Activated CD8-positive, alpha-beta memory T cell treated with anti-CD3 and anti-CD28 coated beads, Interleukin-2, amount 50 U/mL, for 4 hours (primary cell): ENCODE measurements around the gene CAV1.

Experiments used
- DNase-seq: peaks from one replicate; pipeline ENCODE4 v3.0.0-alpha.2; 2020

CAV1 gene

DNA sequence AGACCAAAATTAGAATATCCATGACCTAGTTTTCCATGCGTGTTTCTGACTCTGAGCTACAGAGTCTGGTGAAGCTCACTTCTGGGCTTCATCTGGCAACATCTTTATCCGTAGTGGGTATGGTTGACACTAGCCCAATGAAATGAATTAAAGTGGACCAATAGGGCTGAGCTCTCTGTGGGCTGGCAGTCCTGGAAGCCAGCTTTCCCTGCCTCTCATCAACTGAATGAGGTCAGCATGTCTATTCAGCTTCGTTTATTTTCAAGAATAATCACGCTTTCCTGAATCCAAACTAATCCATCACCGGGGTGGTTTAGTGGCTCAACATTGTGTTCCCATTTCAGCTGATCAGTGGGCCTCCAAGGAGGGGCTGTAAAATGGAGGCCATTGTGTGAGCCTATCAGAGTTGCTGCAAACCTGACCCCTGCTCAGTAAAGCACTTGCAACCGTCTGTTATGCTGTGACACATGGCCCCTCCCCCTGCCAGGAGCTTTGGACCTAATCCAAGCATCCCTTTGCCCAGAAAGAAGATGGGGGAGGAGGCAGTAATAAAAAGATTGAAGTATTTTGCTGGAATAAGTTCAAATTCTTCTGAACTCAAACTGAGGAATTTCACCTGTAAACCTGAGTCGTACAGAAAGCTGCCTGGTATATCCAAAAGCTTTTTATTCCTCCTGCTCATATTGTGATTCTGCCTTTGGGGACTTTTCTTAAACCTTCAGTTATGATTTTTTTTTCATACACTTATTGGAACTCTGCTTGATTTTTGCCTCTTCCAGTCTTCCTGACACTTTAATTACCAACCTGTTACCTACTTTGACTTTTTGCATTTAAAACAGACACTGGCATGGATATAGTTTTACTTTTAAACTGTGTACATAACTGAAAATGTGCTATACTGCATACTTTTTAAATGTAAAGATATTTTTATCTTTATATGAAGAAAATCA is 35.5 kb downstream of the CAV1 start:
- no peak for DNase-seq

DNA sequence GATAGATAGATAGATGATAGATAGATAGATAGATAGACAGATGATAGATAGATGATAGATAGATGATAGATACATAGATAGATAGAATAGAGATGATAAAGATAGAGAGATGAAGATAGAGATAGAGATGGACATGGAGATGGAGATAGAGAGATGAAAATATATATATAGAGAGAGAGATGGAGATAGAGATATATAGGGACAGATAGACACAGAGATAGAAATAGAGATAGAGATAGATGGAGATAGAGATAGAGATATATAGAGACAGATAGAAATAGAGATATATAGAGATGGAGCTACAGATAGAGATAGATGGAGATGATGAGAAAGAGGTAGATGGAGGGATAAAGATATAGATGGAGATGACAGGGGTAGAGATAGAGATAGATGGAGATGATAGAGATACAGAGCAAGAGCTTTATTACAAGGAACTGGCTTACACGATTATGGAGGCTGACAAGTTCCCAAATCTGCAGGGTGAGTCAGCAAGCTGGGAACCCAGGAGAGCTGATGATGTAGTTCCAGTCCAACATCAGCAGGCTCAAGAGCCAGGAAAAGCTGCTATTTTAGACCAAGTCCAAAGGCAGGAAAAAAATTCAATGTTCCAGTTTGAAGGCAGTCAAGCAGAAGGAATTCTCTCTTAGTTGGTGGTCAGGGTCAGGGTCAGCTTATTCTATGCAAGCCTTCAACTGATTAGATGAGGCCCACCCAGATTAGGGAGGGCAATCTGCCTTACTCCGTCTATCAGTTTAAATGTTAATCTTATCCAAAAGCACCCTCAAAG is 37.1 kb downstream of the CAV1 start:
- DNase-seq, result no peak

DNA sequence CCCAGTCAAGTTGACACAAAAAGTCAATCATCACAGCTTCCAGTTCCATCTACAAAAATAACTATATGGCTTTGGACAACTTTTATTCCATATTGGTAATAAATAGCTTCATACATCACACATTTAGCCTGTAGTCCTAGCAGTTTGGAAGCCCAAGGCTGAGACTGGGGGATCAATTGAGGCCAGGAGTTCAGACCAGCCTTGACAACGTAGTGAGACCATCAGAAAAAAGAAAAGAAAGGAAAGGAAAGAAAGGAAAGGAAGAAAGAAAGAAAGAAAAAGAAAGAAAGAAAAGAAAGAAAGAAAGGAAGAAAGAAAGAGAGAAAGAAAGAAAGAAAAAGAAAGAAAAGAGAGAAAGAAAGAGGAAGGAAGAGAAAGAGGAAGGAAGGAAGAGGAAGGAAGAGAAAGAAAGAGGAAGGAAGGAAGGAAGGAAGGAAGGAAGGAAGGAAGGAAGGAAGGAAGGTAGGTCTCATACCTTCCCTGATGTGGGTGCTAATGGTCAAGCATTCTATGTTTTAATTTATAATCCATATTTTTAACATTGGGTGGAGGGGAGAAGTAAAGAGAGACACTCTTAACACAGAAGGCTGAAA is 37.8 kb downstream of the CAV1 start:
- no peak for DNase-seq

DNA sequence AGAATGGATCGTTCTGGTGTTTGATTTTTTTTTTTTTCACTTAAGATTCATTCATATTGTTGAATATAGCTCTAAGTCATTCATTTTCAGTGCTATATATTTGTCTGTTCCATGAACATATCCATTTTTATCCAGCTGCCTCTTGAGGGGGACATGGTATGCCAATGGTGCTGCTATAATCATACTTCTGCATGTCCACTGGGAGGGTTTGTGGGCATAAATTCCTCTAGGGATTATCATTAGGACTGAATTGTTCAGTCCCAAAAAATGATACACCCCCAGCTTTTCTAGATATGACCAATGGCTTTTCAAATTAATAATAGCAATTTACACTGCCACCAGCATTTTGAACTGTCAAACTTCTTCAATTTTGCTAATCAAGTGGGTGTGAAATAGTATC is 41.1 kb downstream of the CAV1 start:
- no peak for DNase-seq

DNA sequence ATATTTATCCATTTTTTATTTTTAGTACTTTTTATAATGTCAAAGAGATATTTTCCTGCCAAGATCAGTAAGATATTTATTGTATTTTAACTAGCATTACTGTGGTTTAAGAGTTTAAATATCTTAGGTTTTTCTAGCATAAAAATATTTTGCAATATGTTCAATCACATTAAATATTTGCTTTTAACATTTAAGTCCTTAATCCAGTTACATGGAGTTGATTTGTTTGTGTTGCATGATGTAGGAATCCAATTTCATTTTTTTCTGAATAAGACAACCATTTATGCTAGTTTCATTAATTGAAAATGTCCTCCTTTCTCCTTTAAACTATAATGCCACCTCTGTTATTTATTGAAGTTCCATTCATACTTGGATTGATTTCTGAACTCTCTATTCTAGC is 41.8 kb downstream of the CAV1 start:
- DNase-seq, result no peak

DNA sequence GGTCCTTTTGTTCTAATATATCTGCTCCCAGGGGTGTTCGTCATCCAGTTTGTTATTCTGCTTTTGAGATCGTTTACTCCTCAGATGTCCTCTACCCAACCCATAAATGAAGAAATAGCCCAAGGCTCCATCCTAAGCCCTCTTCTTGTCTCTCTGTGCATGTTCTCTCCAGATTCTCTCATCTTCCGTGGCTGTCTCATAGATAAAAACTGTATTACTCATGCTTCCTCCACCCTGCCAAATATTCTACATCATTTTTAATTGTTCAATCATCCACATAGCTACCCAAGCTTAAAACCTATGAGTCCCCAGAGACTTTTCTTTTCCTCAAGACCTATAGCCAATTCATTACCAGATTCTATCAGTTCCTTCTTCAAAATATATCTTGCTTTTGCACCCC is 44.9 kb downstream of the CAV1 start:
- no peak for DNase-seq

DNA sequence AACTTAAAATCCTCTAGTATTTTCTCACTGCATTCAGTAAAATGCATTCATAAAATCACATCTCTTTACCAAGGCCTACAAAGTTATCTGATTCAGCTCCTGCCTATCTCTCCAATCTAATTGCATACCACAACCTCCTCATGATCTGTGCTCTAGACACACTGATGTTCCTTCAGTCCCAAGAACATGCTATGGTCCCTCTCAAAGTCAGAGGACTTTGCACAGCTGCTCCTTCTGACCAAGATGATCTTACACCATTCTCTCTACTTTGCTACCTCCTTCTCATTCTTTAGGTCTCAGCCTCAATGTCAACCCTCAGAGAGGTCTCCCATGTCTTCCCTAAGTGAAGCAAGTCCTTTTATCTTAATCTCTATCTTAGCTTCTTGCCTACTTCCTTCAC is 45.5 kb downstream of the CAV1 start:
- DNase-seq, result no peak

DNA sequence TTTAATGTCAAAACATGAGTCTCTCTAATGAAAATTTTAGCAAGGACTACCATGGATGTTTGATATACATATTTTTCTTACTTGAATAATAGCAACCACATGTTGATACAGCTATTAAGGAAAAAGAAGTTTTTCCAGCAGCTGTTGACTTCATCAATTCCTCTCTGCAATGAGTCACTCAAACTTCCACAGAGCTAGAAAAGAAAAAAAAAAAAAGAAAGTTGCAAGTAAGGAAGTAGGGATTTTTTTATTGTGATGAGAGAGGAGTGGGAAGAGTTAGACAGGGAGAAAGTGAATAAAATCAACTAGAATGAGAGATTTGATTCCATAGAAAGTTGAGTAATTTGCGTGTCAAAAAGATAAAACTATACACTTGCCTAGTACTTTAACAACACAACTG is 46.2 kb downstream of the CAV1 start:
- DNase-seq, result no peak

DNA sequence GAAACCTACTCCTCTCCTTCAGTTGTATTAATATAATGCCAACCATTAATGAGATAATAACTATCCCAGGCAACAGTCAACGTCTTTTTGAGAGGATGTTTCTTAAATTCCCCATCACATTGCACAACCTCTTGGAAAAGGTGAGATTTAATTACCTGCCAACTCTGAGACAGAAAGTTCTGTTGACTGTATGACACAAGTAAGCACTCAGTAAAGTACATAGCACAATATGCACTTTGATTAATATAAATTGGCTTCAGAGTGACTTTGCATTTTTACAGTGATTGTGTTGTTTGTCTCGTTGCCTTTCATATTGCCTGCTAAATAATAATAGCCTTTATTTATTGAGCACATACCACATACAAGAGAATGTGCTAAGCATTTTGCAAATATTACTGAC is 46.7 kb downstream of the CAV1 start:
- DNase-seq, result no peak

DNA sequence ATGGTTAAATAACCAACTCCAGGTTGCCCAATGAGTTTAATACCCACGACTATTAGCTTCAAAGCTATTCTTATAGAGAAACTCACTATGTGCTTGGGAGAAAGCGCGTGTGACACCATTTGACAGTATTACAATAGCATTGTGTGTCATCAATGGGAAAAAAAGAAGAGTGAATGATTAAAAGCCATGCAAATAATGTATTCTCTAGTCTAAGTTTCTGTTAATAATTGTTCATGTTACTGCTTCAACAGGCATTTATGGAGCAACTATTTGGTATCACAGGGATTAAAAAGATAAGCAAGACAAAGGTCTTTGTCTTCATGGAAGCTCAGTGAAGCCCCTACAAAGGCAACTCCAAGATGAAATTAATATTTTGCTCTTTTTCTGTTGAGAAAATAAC is 47.2 kb downstream of the CAV1 start:
- no peak for DNase-seq

DNA sequence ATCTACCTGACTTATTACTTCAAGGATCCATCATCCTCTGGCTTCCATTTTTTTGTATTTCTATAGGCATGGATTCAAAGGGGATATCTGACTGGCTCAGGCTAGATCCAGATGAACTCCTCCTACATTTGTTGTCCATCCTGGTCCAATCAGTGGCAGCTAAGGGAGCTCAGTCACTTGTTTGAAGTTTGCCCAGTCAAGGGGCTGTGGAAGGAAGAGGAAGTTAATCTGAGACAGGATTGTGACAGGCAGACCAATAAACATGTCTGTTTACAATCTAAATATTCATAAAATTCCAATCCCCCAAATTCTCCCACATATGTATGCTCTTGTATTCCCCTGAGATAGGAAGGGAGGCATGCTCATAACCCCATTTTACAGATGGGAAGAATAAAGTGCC is 48.7 kb downstream of the CAV1 start:
- DNase-seq, result no peak

DNA sequence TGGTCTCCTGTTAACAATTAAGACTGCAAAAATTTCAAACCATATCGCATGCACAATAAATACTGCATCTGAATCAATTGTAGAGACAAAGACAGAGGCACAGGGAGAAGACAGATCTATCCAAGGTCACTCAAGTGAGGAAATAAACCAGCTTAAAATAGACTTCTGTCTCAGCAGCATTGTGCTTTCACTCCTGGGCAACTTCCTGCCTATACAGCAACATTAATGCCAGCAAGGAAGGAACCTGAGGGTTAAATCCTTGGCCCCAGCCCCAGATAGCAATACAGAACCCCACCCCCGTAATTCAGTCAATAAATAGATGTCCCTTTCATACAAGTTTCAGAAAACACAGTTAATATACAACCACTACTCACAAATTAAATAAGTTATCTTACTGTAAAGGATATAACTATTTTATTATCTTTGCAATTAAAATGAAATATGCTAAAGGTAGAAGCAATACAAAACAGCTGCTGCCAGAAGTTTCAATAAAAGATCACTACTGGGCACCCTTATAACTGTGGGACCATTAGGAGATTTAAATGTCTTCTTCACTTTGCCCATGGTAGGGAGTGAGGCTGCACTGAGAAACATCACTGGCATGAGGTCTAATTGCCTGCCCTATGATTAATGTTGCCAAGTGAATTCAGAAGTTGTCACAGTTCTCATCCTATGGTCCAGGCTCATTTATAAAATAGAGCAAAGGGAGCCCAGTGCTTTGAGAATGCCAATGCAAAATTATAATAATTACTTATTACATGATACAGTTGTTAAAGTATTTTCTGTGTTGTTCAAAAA is 49.4 kb downstream of the CAV1 start:
- no peak for DNase-seq

DNA sequence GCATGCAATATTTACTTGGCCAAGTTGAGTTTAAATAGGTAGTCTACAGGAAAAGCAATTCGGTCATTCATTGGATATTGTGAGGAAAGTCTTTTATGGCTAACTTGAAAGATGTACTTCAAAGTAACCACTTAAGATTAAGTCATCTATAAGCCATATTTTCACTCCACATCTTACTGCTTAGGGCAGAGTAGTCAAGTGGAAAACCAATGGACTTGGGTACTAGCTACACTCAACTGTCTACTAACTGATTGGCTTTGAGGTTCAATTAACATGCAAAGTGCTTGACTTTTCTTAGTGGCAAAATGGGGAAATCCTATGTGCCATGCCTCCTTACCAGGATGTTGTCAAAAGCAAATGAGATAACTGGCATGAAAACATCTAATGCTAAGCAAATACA is 51.0 kb downstream of the CAV1 start:
- DNase-seq, result no peak

DNA sequence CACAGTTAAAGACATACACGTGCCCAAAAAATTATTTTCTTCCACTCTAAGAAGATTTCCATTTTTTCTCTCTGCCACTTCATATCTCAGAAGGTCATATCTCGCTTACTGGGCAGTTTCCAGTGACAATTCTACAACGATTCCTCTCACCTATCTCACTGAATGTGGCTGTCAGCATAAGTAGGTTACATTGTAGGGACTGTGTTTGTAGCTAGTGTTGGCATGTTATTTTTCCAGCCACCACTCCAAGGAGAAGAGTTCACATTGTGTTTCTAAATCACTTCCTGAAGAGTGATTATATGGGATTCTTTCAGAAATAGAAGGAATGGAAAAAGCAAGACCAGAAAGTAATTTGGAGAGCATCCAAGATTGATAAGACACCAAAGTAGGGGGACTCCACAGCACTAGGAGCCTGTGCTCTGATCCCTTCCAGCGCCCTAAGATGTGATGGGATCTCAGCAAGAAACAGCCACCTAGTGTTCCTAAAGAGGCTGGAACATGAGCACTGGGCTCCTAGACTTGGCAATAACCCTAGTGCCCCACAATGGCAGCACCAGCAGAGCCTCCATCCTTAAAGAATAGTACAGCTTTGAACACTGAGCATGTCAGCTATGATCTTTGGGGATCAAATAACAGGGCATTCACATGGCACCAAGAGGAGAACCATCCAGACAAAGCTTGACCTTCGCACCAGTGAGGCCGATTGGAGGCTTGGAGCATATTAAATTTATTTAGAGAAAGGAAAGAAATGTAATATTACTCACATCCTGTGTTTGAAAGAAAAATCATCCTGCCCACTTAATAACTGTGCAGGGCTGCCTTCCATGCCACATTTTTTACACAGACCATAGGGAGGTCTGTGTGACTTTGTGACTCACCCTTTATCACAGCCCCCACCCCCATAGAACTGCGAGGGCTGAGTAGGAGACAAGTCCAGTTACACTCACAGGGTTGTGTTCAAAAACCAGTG is 51.8 kb downstream of the CAV1 start:
- DNase-seq, result no peak

DNA sequence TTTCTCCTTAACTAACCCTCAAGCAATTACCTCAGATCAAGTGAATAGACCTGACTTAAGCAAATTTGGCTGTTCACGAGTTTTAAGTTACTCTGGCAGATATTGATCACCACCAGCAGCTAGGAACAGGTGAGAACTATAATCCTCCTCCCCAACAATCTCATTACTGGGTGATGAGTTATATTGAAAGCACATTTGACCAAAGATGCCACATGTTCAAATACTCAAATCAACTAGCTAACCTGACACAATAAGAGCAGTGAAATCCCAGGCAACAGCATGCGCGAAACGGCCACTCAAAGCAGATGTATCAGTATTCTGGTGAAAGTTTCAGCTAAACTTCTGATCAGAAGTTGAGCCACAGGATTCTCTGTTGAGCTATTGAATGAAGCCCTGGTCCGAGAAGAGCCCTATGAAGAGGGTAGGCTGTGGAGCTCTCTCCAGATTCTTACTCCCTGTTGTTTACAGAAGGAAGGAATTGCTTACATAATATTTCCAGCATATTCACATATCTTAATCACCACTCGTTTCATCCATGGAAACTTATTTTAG is 52.6 kb downstream of the CAV1 start:
- no peak for DNase-seq

DNA sequence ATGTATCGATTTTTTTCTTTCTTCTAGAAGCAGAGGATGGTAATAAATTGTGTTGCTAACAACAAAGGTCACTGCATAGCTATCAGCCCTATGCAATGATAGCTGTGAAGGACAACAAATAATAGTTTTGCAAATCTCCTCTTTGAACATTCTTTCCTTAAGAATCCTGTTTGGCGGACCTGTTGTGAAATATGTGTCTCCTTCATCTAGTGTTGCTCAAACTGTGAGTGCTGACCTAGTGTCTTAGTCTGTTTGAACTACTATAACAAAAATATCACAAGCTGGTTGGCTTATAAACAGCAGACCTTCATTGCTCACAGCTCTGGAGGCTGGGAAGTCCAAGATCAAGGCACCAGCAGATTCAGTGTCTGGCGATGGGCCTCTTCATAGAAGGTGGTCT is 53.7 kb downstream of the CAV1 start:
- no peak for DNase-seq

DNA sequence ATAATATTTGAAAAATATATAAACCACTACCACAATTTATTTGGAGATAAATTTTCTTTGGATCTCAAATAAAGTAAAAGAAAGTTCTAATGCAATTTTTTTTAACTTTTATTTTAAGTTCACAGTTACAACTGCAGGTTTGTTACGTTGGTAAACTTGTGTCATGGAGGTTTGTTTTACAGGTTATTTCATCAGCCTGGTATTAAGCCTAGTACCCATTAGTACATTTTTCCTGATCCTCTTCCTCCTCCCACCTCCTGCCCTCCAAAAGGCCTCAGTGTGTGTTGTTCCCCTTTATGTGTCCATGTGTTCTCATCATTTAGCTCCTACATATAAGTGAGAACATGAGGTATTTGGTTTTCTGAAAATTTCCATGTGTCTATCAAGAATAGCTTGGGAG is 54.5 kb downstream of the CAV1 start:
- no peak for DNase-seq

DNA sequence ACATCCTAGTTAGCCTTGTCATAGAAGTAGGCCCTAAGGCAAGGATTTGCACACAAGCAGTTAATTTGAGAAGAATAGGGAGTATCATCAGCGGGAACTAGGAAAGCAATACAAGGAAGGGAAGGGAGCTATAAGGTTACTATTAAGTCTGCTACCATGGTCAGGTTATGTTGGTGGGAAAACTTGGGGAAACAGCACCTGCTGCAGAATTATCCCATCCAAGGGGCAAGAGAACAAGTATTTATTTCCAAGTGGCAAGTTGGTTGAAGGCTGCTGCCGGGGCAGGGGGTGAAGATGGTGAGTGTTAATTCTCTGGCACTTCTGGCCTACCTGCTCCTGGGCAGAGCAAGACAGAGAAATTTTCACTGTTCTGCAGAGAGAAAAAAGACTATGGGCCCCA is 55.0 kb downstream of the CAV1 start:
- DNase-seq, result no peak

DNA sequence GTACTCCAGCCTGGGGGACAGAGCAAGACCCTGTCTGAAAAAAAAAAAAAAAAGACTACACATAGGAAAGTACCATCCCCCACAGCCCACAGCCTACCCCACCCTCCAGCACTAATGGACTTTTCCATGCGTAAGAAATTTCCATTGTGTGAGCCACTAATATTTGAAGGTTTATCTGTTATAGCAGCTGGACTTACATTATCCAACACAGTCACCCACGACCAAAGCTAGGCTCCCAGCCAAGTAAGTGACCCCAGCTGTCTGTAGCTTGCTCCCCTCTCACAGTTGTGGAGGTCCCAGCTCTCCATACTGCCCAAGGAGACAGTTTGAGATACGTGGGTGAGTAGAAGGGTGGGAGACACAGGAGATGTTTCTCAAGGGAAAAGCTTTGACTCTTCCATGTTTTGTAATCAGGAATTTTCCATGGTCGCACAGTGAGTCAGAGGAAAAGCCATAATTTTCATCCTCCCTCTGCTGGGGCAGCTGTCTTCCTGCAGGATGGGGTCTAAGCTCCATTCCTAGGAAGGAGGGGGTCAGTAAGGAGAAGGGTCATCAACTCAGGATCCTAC is 57.4 kb downstream of the CAV1 start:
- DNase-seq, result no peak

DNA sequence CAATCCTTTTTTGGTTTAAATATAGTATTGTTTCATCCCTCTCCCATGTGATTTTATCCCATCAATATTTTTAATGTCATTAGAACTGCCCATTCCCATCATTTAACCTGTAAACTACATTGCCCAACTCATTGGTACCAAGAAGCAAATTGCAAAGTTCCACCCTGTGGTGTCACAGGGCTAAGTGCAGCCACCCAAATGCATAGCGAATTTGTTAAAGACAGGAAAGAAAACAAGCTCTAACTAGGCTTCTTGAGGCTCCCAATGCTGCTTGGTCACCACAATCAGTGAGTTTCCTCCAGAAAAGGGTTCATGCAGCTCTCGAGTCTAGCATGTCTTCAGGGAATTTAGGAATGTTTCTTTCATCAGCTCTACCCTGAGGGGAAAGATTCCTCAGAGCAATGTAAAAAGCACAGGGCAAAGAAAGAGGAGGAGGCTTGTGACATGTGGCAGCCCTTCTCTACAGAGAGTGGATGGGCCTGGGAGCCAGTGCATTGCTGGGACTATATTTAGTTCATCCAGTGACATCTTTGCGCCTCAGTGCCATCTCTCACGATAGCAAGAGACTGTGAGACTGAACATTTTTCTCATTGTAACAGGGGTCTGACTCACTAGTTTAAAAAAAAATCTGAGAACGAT is 58.1 kb downstream of the CAV1 start:
- no peak for DNase-seq

DNA sequence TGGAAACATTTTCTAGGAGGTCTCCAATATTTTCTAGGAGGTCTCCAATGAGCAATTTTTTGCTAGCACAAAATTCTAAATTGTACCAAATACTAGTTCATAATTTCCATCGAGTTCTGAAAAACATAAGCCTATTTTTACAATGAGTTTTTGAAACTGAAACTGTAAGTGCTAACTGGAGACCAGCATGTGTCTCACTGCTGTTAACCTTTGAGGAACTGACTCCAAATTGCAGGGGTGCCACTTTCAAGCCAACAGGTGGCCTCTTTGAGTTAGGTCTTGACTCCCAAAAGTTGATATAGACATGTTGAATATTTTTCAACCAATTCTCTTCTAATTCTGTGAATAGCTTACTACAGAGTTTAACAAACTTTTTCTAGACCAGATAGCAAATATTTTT is 58.8 kb downstream of the CAV1 start:
- DNase-seq, result no peak
